Testis (tissue), 3 donors: ENCODE data around the gene XPA. TPM values are rescaled to one million over a fixed set of nuclear protein-coding genes. Genes with fewer than 3 reads are reported as not detected.

Source experiments
- DNase-seq: peaks from one replicate; pipeline ENCODE4 v3.0.0-alpha.2; 2019
- H3K27ac ChIP-seq, 2 donors: fragments of 200-600 bp; sonication (generic); one replicate each; pipeline ENCODE4 v1.5.1; 2019
- H3K27me3 ChIP-seq: fragments of 200-600 bp; sonication (generic); one replicate; pipeline ENCODE4 v1.5.1; 2019
- H3K36me3 ChIP-seq: fragments of 200-600 bp; sonication (generic); one replicate; pipeline ENCODE4 v1.5.1; 2017; ENCODE audit warnings: low read depth; ENCODE audit errors: missing control alignments
- H3K4me1 ChIP-seq: fragments of 200-600 bp; sonication (generic); one replicate; pipeline ENCODE4 v1.5.1; 2019
- H3K4me3 ChIP-seq, 2 donors: fragments of 200-600 bp; sonication (generic); one replicate each; pipeline ENCODE4 v1.5.1; 2017 to 2019
- H3K9me3 ChIP-seq: fragments of 200-600 bp; sonication (generic); one replicate; pipeline ENCODE4 v1.5.1; 2017
- CTCF ChIP-seq, 3 experiments: fragments of 450-650 bp in 2 of 3; fragments of 200-600 bp in 1 of 3; sonication (generic) in 1 of 3; IDR thresholded peaks; one replicate each; pipeline ENCODE4 v1.5.1; 2016 to 2019; ENCODE audit warnings: antibody characterized with exemption in 3 of 3, mild to moderate bottlenecking in 2 of 3, moderate library complexity in 1 of 3
- POLR2A ChIP-seq: fragments of 450-650 bp; IDR thresholded peaks from one replicate; pipeline ENCODE4 v1.6.1; 2017; ENCODE audit warnings: antibody characterized with exemption, mild to moderate bottlenecking, moderate library complexity
- WGBS, 2 donors: methylation state at CpG; one replicate each; pipeline ENCODE4 v1.1.5; 2018; 5-methylcytosine and 5-hydroxymethylcytosine counted together
- intact Hi-C: fragments of 100-400 bp; cut with DNase I; formaldehyde crosslinking; loops from one replicate; pipeline ENCODE4 v1.15.1; 2023; ENCODE audit warnings: low total_unique reads
- polyA plus RNA-seq: library from polyadenylated mRNA; stranded (reverse); fragments of 350-450 nt; fragmentation: Illumina TruSeq; extraction: RNeasy Lipid Tissue Mini Kit (QIAGEN cat#74804); gene quantifications from one replicate; pipeline ENCODE4 v1.2.3, GENCODE V29; 2014; ENCODE audit warnings: low read depth, low replicate concordance; ENCODE audit not compliant: insufficient read depth
- total RNA-seq, 2 donors: library from RNA; depleted of rRNA; stranded (reverse); fragments of >200 nt; gene quantifications; one replicate each; pipeline ENCODE4 v1.2.3, GENCODE V29; 2016

XPA gene
- total and polyA plus RNA-seq, 3 donors from 2014 or later = 7.3 to 10.6 (median 10.6) TPM

- WGBS, 2 donors = 1% methylated on average over 27 of the region's 27 CpGs
Observed at GRCh38 chr9:97632248-97632984, 64.7 kb downstream of the XPA start.

GRCh38 chr9:97630591-97630990 is 66.5 kb downstream of the XPA start:
- H3K4me1 ChIP-seq = peaks cover 20% of the 10 kb centered on the region
- no peaks in the 10 kb centered on the region for H3K36me3 ChIP-seq
- H3K9me3 ChIP-seq = no peaks in the 10 kb centered on the region
- H3K4me3 ChIP-seq = no peak overlapping the region
- no peak overlapping the region for H3K27ac ChIP-seq
- TF ChIP-seq POLR2A (no peak), CTCF (IDR thresholded peaks at IDR 0.05) (no peak)
- no peaks in the 10 kb centered on the region for H3K27me3 ChIP-seq
- no peak for DNase-seq
- intact Hi-C loops = loop anchor here (10.0 kb wide), 2 partner anchors 56 to 64 kb away; partner anchors contain the start of gene XPA

More at GRCh38 chr9:97632248-97632984, 64.7 kb downstream of the XPA start:
- intact Hi-C loops = loop anchor here (10.0 kb wide), 2 partner anchors 58 to 62 kb away; partner anchors contain the start of gene XPA
- peak overlapping the region; percentile 98 to 99 for H3K4me3 ChIP-seq
- H3K27ac ChIP-seq = peak overlapping the region; percentile 97 to 99
- no peak for DNase-seq
- no peaks in the 10 kb centered on the region for H3K36me3 ChIP-seq
- H3K4me1 ChIP-seq = peaks cover 35% of the 10 kb centered on the region
- TF ChIP-seq POLR2A (no peak), CTCF (IDR thresholded peaks at IDR 0.05) (no peak)
- no peaks in the 10 kb centered on the region for H3K27me3 ChIP-seq
- H3K9me3 ChIP-seq = no peaks in the 10 kb centered on the region

- intact Hi-C loops = no loop called here
- DNase-seq = no peak
- peaks cover 8% of the 10 kb centered on the region for H3K4me1 ChIP-seq
Observed at GRCh38 chr9:97629156-97629555, 68.0 kb downstream of the XPA start.

GRCh38 chr9:97628668-97629067 is 68.5 kb downstream of the XPA start:
- H3K36me3 ChIP-seq = no peaks in the 10 kb centered on the region
- no peak overlapping the region for H3K4me3 ChIP-seq
- peaks cover 8% of the 10 kb centered on the region for H3K4me1 ChIP-seq
- no peak for DNase-seq
- intact Hi-C loops = no loop called here
- WGBS, 2 donors = 79 to 83% methylated on average over 3 of the region's 3 CpGs
- TF ChIP-seq POLR2A = no peak
- no peak for TF ChIP-seq CTCF (IDR thresholded peaks at IDR 0.05)
- H3K27me3 ChIP-seq = no peaks in the 10 kb centered on the region
- no peak overlapping the region for H3K27ac ChIP-seq
- H3K9me3 ChIP-seq = no peaks in the 10 kb centered on the region

More at GRCh38 chr9:97629156-97629555, 68.0 kb downstream of the XPA start:
- Histone ChIP-seq H3K27ac (no peak overlapping the region), H3K36me3 (no peaks in the 10 kb centered on the region), H3K4me3 (no peak overlapping the region), H3K9me3 (no peaks in the 10 kb centered on the region), H3K27me3 (no peaks in the 10 kb centered on the region)
- no peak for TF ChIP-seq CTCF (IDR thresholded peaks at IDR 0.05)
- TF ChIP-seq POLR2A = no peak

DNA sequence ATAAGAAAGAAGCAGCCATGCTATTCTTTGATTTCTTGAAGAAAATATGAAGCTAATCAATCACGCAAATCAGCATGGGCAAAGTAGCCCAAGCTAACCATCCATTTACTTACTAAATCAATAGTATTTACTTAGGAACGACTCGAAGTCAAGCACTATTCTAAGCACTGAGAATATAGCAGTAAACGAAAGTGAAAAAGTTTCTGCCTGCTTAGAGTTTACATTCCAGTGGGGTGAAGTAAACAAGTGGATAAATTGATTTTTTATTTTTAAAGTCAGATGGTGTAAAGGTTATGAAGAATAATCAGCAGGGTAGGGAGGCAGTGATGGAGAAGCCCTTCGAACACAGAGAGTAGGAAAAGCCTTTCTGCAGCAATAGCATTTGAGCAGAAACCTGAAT is 69.5 kb downstream of the XPA start:
- WGBS, 2 donors = 86 to 88% methylated on average over 5 of the region's 5 CpGs
- no peak for TF ChIP-seq CTCF (IDR thresholded peaks at IDR 0.05)
- no peak for TF ChIP-seq POLR2A
- Histone ChIP-seq H3K4me3 (no peak overlapping the region), H3K27me3 (no peaks in the 10 kb centered on the region), H3K27ac (no peak overlapping the region), H3K9me3 (no peaks in the 10 kb centered on the region), H3K36me3 (no peaks in the 10 kb centered on the region), H3K4me1 (peaks cover 8% of the 10 kb centered on the region)
- no peak for DNase-seq
- intact Hi-C loops = no loop called here
